ENCODE results near the gene NID2. TPM values are rescaled to one million over a fixed set of nuclear protein-coding genes. Genes with fewer than 3 reads are reported as not detected.
A peak's percentile ranks its signal among the peaks of the same experiment; 100 is the strongest.

The NID2 gene
- polyA plus RNA-seq, 4 donors = 88.9 to 239 (median 139) TPM

DNA sequence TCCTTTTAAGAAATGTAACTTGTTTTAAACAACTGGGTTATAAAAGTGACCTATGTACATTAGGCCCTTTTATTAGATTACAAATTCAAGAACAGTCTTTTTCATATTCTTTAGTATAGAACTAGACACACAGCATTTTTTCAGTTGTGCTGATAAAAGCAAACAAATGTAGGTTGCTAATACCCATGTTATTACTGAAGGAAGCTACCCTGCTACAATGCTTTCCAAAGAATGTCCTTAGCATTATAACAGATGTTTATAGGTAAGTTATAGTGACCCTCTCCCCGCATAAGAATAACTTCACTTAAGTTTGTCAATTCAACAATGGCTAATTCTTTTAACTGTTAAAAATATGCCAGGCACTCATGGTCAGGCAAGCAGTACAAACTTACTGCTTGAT lies 61.6 kb downstream of the NID2 start:
- DNase-seq (ENCODE audit: low read depth in 4 of 4, low spot score in 3 of 4) = no peak

DNA sequence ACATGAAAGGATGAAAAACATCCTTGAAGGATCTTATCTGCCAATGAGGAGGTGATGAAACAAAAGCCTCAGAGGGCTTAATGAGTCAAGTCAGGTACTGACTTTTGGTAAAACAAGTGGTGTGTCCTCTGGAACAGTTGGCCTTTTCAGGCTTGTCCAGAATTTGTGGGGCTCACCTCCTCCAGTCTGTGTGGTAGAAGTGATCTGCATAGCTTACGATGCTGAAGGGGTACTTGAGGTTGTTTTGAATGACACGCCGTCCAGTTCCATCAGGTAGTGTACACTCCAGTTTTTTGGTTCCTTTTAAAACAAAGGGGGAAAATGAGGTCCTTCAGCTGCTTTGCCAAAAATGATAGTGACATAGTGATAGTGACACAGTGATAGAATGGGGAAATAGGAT lies 62.5 kb downstream of the NID2 start:
- no peak for DNase-seq (ENCODE audit: low read depth in 4 of 4, low spot score in 3 of 4)

DNA sequence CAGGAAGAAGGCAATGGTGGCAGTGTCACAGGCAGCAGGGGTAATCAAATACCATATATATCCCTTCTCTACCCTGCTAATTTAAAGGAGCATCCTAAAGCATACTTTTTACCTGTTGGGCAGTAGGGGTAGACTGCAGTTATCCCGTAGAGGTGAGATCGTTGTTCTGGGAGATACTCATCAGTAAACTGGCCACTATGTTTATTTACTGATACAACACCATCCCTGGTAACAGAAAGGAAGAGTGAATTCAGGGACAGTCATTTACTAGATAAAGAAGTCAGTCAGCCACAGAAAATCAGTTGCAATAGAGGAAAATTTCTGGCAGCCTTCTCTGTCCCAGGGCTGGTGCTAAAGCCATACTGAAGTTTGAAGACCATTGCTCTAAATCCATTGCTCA lies 63.2 kb downstream of the NID2 start:
- DNase-seq (ENCODE audit: low read depth in 4 of 4, low spot score in 3 of 4) = no peak

DNA sequence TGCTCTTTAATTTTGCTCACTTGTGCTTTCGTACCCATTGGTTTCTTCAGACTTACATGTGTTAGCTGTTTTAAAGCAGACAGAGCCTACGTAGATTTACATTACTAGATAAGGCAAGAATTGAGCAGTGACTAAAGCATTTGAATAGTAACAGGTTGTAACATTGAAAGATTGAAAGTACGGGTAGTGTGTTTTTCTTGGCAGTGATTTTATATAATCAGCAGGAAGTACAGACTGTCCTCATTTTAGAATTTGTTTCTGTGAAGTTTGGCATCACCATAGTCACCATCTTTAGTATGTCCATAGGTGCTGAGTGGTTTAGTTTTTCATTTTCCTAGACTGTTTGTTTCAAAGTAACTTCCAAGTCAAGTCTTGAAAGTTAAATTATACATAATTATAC lies 65.5 kb downstream of the NID2 start:
- no peak for DNase-seq (ENCODE audit: low read depth in 4 of 4, low spot score in 3 of 4)

DNA sequence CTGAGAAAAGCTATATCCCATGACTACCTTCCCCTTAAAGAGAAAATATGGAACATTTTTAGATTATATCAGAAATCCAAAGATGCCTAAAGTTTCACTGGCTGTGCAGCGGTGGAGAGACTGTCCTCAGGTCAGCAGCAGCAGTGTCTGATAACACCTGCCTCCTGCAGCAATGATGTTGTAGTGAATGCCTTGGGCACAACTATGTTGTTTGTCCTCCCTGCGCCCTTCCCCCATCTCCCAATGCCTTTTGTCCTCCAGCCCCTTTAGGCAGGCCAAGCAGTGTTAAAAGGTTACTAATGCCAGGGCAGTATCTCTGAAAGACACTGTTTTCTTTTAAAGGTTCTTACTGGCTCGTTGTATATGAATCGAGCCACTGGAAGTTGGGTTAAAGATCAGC lies 66.3 kb downstream of the NID2 start:
- DNase-seq (ENCODE audit: low read depth in 4 of 4, low spot score in 3 of 4) = no peak

DNA sequence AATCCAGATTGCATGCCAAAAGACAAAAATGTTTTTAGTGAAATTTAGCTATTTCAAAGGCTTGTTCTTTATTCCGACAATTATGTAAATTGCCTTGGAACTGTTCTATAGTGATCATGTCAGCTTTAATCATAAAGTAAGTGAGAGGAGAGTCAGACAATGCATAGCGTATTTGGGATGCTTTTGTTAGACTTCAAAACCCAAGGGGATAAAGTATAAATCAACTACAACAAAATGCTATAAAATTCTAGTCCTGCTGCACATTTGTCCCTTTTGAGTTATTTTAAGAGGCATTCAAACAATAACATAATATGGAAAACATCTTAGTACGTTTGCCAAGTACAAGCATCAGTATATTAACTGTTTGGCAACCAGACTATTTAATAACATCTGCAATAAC lies 68.2 kb downstream of the NID2 start:
- no peak for DNase-seq (ENCODE audit: low read depth in 4 of 4, low spot score in 3 of 4)

DNA sequence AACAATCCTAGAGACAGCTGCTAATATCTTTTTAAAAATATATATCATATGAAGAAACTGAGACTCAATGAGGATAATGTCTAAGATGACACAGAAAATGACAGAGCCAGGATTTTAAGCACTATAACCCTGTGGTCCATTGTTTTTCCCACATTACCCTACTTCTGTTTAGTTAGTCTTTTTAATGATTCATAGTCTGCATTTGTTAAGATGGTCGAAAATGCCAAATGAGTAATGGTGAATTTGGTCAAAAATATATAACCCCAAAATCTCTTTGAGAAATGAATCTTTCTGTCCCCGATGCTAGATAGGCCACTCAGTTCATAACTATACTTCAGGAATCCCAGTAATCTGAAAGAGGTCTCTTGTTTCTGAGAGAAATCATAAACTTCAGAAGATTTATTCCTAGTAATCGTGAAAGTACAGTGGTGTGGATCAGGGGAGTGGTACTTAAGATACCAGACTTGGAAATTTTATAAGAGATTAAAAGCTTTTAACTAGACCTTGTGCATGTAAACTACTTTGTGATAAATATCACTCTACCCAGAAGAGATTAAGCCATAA lies 68.8 kb downstream of the NID2 start:
- no peak for DNase-seq (ENCODE audit: low read depth in 4 of 4, low spot score in 3 of 4)

DNA sequence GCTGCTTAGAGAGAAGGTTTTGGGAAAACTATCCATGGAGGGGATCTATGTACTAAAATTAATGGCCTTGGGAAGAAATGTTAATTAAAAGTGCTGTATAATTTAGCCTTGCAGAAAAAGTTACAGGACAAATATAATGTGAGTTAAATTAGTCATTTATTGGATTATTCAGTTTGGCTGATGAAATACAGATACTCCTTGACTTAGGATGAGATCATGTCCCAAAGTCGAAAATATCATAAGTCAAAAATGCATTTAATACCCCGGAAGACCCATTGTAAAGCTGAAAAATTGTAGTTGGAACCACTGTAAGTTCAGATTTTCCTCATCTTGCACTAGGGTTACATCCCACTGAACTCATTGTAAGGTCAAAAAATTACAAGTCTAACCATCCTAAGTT lies 69.8 kb downstream of the NID2 start:
- DNase-seq (ENCODE audit: low read depth in 4 of 4, low spot score in 3 of 4) = no peak

DNA sequence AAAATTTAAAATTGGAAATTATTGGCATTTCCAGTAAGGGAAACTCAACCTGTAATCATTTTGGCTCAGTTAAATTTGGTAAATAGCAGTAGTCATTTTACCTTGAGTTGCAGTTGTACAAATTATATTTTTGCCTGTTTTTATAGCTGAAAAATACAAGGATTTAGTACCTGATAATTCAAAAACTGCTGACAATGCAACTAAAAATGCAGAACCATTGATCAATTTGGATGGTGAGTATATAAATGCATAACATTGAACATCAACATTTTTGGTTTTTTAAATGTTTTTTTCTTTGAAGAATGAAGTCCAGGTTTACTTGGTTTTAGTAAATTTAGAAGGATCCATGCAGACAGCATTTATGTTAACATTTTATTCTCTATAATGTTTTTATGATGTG lies 70.5 kb downstream of the NID2 start:
- no peak for DNase-seq (ENCODE audit: low read depth in 4 of 4, low spot score in 3 of 4)

DNA sequence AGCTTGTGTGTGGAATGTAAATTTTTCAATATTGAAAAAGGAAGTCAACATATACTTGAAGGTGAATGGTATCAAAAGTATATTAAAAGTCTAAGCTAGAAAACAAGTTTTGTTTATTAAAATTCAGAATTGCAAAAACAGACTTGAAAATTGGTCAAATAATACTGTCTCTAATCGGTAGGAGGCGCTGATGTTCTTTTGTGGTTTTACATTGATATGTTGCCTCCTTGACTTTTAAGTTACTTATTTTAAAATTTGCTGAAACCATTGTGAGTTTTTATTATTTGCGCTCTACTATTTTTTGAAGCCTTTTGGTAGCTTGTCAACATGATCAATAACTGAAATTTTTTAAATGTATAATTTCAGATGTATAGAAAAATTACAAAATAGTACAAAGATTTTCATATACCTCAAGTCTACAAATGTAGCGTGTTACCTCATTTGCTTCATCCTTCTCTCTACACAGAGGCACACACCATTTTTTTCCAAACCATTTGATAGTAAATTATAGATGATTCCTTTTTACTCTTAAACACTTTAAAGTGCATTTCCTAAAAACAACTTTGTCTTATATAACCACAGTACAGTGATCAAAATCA lies 72.6 kb downstream of the NID2 start:
- DNase-seq (ENCODE audit: low read depth in 4 of 4, low spot score in 3 of 4) = no peak

DNA sequence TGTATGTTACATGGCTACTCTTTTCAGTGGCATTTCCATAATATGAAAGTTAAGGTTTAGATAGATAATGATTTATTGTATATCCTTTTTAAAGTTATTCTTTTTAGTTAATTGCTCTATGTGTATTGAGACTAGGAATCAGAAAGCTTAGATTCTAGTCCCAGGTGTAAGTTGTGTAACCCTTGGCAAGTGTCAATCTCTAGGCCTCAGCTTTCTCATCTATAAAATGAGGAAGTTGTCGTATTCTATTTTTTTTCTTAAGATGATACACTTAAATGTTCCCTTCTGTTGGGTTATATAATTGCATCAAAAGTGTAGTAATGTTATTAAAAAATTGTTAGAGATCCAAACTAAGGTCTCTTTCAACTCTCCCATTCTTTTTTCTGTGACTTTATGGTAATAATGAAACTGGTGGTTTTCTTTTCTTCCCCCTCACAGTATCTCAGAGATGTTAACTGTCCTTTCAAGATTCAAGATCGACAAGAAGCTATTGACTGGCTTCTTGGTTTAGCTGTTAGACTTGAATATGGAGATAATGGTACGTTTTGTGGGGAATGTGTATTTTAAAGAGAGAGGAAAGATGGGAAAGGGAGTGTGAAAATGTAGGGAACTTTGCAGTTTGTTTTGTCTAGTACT lies 75.5 kb downstream of the NID2 start:
- DNase-seq (ENCODE audit: low read depth in 4 of 4, low spot score in 3 of 4) = no peak

DNA sequence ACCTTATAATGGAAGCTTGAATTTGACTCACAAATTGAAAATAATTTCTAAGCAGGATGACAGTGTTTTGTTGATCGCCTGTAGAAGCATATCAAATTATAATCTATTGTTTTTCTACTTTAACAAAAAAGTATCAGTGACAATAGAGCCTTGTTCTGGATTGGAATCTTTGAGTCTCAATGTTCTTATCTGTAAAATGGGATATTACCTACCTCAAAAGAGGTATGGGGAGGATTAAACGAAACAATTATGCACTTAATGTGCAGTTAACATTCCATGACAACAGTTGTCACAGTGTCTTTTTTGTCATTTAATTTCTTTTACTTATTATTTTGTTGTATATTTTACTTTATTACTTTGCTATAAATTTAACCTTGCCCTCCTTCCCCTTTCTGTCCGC lies 78.4 kb downstream of the NID2 start:
- no peak for DNase-seq (ENCODE audit: low read depth in 4 of 4, low spot score in 3 of 4)

DNA sequence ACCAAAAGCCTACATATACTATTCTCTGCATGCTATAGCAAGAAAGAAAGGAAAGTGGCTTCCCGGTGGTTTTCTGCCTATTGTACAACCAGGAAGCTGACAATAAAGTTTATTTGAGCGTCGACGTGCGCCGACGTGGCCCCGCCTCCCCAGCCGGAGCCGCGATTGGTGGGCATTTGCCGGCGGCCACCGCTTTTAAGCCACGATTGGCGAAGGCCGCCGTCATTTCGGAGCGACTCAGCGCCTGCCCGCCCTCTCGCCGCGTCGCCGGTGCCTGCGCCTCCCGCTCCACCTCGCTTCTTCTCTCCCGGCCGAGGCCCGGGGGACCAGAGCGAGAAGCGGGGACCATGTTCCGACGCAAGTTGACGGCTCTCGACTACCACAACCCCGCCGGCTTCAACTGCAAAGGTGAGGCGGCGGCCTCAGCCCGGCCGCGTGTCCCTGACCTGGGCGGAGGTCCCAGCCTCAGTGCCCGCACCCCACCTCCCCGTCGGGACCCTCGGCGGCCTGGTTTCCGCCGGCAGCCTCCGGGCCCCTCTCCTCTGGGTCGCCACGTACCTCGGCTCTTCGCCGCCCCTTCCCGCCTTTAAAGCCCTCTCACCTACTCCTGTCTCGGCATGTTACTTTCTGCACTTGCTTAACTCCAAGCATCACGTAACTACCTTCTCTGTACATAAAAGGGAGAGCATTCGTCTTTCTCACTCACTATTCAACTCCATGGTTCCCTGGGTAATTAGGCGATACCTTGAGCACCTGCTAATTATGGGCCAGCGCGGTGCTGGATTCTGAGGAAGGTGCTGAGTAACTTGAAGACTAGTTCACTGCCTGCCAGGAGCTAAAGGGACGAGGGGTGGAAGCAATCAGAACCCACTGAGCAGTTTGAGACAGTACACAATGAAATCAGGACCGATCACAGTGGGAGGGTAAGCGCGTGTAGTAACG lies 79.3 kb downstream of the NID2 start, which contains the start of gene RTRAF:
RTRAF (plus strand) TSS at position 254 of the 942 bp plus-strand sequence; CDS start at position 348, 94 bp downstream.
- peak; percentile 79 to 89 (median 82) for DNase-seq (ENCODE audit: low read depth in 4 of 4, low spot score in 3 of 4)

DNA sequence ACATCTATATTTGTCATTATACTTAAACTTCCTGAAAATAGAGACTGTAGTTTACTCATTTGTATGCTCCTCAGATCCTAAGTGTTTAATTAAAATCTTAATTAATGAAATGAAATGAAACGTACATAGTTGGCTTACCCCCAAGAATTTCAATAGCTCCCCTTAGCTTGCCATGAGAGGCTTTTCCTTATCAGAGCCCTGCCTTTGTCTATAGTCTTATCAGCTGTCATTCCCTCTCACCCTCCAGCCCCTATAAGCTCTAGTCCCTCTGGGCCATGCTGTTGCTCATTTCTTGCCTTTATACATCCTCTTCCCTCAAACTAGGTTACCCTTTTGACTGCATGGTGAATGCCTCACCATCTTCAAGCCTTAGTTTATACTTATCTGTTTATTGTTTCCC lies 80.6 kb downstream of the NID2 start:
- no peak for DNase-seq (ENCODE audit: low read depth in 4 of 4, low spot score in 3 of 4)

DNA sequence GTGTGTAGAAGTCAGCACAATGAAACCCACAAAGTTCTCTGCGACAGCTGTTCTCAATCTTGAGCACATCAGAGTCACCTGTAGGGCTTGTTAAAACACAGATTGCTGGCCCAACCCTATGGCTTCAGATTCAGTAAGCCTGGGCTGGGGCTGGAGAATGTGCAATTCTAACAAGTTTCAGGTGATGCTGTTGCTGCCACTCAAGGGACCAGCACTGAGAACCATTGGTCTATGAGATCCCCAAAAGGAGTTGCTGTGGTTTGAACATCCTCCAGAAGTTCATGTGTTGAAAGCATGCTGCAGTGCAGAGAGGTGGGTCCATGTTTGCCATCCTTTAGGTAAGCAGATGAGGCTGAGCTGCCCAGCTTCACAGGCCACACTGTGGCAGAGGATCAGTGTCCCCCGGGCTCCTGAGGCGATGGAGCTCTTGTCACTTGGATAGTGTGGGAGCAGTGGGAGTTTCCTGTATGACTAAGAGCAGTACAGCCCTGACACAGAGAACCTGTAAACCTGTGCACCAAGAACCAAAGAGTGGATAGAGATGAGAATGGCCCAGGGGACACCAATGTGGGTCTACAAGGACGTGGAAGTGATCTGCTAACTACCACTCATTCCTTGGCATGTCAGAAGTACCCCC lies 87.5 kb downstream of the NID2 start:
- DNase-seq (ENCODE audit: low read depth in 4 of 4, low spot score in 3 of 4) = no peak

DNA sequence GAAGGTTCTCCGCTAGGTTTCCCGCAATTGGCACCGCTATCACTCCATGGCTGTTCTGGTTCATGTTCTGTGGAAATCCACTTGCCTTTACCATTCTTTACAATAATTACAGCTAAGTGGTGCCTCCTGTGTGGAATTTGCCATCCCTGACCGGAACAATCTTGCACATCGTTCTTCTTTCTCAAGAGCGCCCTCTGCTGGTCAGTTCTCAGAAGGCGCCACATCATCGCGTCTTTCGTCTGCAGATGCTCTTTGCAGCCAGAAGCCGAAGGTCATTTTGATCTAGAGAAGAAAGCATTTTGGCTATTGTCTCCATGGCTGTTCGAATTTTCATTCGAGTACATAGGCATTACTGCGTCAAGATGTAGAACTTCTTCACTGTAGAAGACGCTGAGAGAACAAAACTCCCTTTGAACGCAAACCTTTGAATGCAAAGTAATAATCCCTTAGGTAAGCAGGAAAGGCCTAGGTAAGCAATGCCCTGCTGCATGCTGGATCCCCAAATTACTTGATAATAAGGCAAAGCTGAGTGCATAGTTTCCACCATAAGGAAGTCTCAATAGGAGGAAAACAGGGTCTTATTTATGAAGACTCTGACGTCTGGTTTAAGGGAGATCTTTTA lies 89.7 kb downstream of the NID2 start:
- peak in 1 of 4 donors; percentile 68 for DNase-seq (ENCODE audit: low read depth in 4 of 4, low spot score in 3 of 4)

DNA sequence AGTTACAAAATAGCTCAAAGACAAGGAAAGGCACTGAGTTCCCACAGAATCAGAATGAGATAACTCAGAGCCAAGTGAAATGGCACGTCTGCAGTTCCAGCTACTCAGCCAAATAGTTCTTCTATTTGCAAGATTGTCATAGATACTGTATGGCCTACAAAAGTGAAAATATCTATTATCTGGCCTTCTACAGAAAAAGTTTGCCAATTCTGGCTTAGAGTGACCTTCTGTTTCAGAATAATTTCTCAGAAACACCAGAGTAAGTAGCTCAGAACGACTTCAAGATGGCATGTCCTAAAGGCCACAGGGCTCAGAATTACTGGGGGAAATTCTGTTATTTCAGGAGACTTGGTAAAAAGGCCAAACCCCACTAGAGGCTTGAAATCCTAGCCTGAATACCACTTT lies 90.2 kb downstream of the NID2 start:
- DNase-seq (ENCODE audit: low read depth in 4 of 4, low spot score in 3 of 4) = no peak

DNA sequence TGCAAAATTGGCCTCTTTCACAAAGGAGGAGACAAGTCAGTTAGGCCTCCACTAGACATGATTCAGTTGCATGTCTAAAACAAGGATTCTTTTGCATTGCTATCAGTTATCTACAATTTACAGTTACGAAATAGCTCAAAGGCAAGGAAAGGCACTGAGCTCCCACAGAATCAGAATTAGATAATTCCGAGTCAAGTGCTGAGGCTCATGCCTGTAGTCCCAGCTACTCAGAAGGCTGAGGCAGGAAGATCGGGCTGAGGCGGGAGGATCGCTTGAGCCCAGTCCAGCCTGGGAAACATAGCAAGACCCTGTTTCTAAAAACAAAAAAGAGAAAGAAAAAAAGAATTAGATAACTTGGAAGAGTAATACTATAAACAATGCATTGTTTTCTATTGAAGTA lies 91.8 kb downstream of the NID2 start:
- DNase-seq (ENCODE audit: low read depth in 4 of 4, low spot score in 3 of 4) = no peak

DNA sequence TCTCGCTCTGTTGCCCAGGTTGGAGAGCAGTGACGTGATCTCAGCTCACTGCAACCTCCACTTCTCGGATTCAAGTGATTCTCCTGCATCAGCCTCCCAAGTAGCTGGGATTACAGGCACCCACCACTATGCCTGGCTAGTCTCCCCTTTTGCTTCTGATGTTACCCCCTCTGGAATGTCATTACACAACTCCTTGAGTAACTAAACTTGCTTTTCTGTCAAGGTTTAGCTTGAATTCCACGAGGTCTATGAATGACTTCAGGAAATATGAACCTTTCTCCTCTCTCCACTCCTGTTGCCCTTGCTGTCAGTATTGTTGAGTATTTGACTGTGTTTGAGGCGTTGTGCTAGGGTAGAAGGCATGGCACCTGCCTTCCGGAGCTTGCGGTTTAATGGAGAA lies 96.3 kb downstream of the NID2 start:
- no peak for DNase-seq (ENCODE audit: low read depth in 4 of 4, low spot score in 3 of 4)

DNA sequence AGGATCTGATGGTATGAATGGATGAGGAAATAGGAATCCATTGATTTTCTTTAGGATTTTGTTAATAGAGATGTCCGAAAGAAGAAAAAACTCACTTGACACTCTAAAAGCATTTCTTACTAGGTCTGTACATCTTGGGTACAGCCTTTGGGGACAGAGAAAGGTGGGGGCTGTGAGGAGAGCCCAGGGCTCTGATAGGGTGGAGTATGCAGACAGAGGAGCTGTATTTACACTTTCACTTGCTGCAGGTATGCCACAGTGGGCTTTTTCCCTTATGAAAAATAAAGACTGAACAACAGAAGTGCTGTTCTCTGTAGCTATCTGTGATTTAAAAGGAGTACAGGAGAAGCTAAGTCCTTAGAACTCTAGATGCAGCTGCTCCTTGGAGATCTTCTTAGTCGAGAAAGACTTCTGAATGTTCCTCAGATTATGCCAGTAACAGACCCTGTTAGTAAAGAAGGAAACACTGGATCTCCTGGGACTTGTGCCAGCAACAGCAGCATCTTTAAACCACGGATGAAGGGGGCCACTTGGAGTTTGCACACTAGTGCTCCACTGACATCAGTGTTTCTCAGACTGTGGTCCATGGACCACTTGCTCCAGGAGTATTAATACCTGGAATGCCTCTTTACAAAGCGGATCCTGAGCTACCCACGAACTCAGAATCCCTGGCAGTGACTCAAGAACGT lies 98.9 kb downstream of the NID2 start:
- DNase-seq (ENCODE audit: low read depth in 4 of 4, low spot score in 3 of 4) = no peak
